AG08396 (cell line): Measurements from ENCODE around the gene SCN5A.

Experiments
- DNase-seq: peaks from one replicate; pipeline ENCODE4 v3.0.0; 2012; ENCODE audit warnings: low spot score, mixed read lengths

The SCN5A gene

GRCh38 chr3:38622336-38622735 is 27.2 kb downstream of the SCN5A start:
- no peak for DNase-seq

- DNase-seq: peak; percentile 55
Observed at GRCh38 chr3:38620236-38620635, 29.3 kb downstream of the SCN5A start.

- no peak for DNase-seq
Observed at GRCh38 chr3:38618343-38618742, 31.1 kb downstream of the SCN5A start.

- no peak for DNase-seq
Observed at GRCh38 chr3:38617586-38617985, 31.9 kb downstream of the SCN5A start.

- no peak for DNase-seq
Observed at GRCh38 chr3:38617137-38617536, 32.4 kb downstream of the SCN5A start.

- no peak for DNase-seq
Observed at GRCh38 chr3:38616658-38617057, 32.8 kb downstream of the SCN5A start.

GRCh38 chr3:38616111-38616510 is 33.4 kb downstream of the SCN5A start:
- no peak for DNase-seq

- no peak for DNase-seq
Observed at GRCh38 chr3:38614651-38615352, 34.7 kb downstream of the SCN5A start.

- no peak for DNase-seq
Observed at GRCh38 chr3:38614091-38614490, 35.4 kb downstream of the SCN5A start.

- DNase-seq: no peak
Observed at GRCh38 chr3:38613426-38613825, 36.1 kb downstream of the SCN5A start.

GRCh38 chr3:38611866-38612265 is 37.6 kb downstream of the SCN5A start:
- no peak for DNase-seq

- no peak for DNase-seq
Observed at GRCh38 chr3:38610934-38611333, 38.6 kb downstream of the SCN5A start.

- no peak for DNase-seq
Observed at GRCh38 chr3:38610436-38610835, 39.1 kb downstream of the SCN5A start.

- no peak for DNase-seq
Observed at GRCh38 chr3:38609386-38610111, 39.9 kb downstream of the SCN5A start.

GRCh38 chr3:38608961-38609360 is 40.5 kb downstream of the SCN5A start:
- DNase-seq: no peak

GRCh38 chr3:38608086-38608775 is 41.3 kb downstream of the SCN5A start:
- no peak for DNase-seq

- DNase-seq: no peak
Observed at GRCh38 chr3:38606561-38606960, 42.9 kb downstream of the SCN5A start.

GRCh38 chr3:38605981-38606380 is 43.5 kb downstream of the SCN5A start:
- DNase-seq: no peak

GRCh38 chr3:38604246-38604645 is 45.2 kb downstream of the SCN5A start:
- no peak for DNase-seq

GRCh38 chr3:38603731-38604131 is 45.8 kb downstream of the SCN5A start:
- no peak for DNase-seq

- no peak for DNase-seq
Observed at GRCh38 chr3:38602576-38603250, 46.8 kb downstream of the SCN5A start.

GRCh38 chr3:38601956-38602550 is 47.4 kb downstream of the SCN5A start:
- DNase-seq: no peak
